Inferior parietal cortex (tissue), 1 donor: ENCODE data around the gene TUBG2.

Experiments used
- DNase-seq: peaks from one replicate; pipeline ENCODE4 v3.0.0-alpha.2; 2016; ENCODE audit errors: extremely low spot score

TUBG2 gene

DNA sequence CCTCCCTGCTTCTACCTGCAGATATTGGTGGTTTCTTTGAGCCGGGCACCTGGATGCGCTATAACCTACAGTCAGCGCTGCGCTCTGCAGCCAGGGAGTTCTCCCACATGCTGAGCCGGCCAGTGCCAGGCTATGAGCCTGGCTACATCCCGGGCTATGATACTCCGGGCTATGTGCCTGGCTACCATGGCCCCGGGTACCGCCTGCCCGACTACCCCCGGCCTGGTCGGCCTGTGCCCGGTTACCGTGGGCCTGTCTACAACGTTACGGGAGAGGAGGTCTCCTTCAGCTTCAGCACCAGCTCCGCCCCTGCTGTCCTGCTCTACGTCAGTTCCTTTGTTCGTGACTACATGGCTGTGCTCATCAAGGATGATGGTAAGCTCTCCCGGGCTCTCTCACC is 36.4 kb downstream of the TUBG2 start:
- no peak for DNase-seq

DNA sequence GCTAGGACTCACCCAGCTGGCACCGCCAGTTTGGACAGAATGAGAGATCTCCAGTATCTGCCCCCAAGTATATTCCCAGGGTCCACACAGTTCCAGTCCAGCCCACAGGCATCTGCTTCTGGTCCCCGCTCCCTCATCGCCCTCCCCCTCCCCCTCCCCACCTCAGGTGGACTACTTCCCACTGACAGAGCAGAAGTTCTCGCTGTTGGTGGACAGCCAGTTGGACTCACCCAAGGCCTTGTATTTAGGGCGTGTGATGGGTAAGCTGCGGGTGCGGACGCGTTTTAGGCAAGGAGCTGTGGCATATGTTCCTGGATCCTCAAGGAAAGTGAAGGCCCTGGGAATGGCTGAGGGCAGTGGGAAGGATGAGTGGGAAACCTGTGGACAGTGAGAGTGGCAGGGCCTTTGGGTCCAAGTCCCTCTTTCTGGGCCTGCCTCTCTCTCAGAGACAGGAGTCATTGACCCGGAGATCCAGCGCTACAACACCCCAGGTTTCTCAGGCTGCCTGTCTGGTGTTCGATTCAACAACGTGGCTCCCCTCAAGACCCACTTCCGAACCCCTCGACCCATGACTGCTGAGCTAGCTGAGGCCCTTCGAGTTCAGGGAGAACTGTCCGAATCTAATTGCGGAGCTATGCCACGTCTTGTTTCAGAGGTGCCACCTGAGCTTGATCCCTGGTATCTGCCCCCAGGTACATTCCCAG is 38.2 kb downstream of the TUBG2 start:
- no peak for DNase-seq

DNA sequence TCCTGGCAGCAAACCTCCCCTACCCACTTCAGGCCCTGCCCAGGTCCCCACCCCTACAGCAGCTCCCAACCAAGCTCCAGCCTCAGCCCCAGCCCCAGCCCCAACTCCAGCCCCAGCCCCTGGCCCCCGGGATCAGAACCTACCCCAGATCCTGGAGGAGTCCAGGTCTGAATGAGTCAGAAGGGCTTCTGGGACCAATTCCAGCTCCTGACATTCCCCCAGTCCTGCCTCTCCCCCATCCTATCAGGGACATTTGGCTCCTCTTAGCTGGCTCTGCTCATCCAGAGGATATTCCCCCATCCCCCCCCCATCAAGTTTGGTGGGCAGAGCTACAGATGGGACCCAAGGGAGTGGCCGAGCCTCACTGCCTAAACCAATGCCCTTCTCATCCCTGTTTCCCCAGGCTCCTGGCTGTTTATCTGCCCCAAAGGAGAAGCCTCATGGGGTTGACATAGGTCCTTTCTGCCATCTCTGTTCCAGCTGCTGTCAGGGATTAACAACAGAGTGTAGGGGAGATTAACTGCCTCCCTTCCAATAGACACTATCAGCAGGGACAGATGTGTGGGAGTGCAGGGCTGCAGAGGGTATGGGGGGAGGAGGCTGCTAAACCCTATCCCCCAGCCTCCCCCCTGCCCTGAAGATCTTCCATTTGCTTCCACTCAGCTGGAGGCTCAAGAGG is 39.8 kb downstream of the TUBG2 start:
- no peak for DNase-seq

DNA sequence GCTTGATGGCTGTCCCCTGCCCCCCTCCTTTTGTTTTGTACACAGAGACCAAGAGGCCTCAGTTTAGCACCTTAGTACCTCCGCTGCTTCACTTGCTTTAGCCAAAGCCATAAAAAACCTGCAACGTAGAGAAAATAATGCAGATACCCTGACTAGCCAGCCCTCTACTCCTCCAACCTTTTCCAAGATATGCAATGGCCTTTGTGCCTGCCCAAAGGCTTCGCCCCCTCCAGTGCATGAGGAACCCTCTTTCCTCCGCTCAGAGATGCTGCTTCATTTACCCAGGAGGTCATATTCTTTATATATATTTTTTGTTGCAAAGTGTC is 40.3 kb downstream of the TUBG2 start:
- no peak for DNase-seq

DNA sequence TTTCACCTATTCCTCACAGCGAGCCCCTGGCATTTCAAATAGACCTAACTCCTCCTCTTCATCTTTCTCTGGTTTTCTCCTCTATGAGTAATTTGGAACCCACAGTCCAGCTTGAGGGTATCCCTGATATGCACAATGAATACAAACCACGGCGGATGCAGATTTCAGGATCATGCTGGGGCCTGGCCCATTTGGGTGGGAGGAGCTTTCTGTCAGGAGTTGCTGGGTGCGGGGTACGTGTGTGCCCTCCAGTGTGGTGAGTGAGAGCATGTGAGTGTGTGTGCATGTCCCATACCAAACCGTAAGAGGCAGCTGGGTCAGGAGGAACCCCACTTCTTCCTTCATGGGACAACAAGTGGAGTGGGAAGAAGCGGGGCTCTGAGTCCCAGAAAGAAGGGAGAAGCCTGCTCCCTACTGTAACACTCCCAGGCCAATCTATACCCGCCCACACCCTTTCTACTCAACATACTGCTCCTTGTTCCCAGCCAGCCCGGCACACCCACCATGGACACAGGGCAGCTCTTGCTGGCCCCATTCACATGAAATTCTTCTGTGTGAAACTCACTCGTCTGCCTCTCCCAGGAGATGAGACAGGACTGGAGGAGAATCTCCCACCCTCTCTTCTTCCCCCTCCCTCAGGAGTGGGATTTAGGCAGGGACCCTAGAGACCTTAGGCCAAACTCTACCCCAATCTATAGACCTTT is 41.7 kb downstream of the TUBG2 start:
- no peak for DNase-seq

DNA sequence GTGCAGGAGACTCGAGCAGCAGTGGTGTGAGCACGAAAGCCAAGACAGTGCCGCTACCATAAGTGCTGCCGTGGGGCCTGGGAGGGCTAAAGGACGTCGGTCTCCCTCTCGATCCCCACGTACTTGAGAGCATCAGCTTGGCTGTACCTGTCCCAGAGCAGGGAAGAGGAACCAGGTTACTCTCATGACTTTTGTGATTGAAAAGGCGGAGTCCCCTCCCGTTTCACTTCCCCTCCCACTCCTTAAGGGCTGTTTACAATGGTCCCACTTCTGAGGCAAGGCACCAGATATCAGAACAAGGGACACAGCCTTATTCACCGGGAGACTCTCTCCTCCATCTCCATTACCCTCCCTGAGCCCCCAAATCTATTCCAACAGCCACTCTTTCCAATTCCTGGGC is 43.4 kb downstream of the TUBG2 start:
- no peak for DNase-seq

DNA sequence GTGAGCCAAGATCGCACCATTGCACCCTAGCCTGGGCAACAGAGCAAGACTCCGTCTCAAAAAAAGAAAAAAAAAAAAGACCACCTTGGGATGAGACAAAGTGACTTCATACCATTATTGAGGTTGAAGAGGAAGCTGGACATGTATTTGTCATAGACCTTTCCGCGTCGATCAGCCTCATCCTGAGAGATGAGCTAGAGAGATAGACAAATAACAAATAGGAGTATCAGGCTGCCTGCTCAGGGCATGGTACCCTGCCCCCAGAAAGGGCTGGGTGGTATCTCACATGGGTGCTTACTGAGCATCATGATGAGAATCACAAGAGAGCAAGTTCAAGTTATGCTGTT is 45.4 kb downstream of the TUBG2 start:
- DNase-seq: no peak

DNA sequence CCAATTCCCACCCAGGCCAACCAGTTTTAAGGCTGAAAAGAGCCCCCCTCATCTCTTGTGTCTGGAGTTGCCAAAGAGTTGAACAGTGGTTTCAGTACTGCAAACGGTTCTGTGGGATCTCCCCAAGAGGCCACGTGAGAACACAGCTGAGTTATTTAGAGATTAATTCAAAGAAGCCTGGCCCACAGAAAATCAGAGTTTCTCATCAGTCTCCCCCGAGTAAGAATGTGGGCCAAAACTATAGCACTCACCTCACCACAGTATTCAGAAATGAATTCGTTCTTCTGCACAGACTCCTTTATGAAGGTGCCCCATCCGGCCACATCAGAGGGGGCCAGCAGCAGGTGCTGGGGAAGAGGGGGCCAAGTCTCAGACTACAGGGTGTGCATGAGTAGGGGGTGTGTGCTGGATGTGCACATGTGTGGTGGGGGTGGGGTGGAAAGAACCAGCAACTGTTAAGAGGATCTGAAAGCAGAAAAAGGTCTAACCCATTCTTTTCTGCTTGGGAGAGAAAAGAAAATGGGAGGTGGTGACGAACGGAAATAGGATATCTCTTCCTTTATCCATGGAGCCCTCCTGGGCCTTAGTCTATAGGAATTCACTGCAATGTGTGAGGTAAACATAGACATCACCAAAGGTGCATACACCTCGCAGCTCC is 45.9 kb downstream of the TUBG2 start:
- DNase-seq: no peak

DNA sequence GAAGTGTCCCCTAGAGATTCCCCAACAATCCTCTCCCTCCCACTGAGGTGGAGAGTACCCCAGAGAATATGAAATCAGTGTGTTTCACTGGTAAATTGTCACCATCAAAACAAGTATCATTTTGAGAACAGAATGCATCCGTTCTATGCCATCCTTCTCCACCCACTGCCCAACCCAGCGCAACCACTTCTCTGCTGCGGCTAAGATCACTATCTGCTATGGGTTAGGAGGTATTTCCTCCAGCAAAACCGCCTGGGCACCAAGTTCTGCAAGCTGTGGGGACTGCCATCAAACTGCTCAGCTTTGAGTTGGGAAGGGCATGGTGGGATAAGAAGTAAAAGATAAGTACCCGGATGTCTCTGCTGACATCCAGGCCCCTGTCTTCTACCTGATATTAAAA is 47.6 kb downstream of the TUBG2 start:
- no peak for DNase-seq

DNA sequence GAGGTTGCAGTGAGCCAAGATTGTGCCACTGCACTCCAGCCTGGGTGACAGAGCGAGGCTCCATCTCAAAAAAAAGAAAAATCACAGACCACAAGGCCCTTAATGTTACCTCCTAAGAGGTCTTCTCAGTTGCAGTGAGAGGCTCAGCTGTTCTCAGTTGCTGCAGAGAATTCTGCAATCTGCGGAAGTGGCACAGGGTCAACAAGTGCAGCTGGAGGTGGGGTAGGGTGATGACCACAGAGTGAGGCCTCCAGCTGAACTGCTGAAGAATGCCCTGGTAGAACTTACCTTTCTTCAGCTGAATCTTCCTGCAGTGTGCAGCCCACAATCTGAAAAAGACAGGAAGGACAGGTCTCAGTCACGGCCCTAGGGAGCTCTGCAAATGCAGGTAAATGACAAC is 49.5 kb downstream of the TUBG2 start:
- DNase-seq: no peak

DNA sequence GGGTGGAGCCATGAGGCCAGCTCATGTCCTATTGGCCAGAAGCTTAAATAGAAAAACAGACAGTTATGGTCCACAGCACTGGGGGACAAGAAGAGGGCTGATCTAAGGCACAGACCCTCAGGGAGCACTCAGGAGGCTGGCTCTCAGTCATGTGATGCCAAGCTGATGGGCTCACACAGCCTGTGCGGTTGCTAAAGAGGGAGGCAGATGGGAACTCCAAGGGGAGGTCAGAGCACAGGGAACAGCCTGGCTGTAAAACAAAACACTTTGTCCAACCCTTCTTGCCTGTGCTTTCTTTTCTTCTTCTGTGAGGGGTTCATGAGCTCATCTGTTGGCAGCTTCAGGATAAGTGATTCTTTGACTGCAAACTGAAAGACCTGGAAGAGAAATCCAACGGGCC is 50.5 kb downstream of the TUBG2 start:
- no peak for DNase-seq
